ENCODE measurements around the gene FLT4. TPM values are rescaled to one million over a fixed set of nuclear protein-coding genes. Genes with fewer than 3 reads are reported as not detected.
"Not testable (repeated sequence)": the region's sequence is repeated elsewhere in the genome, so short reads cannot be mapped to it uniquely, and the experiment has no call there.

FLT4 gene
- polyA plus RNA-seq, 4 donors: 0.22 to 15.8 (median 3.0) TPM

GRCh38 chr5:180688330-180689070 lies 39.1 kb upstream of the FLT4 start:
- Histone ChIP-seq H3K4me1 (ENCODE audit: control insufficient read depth in 3 of 3, insufficient read depth in 2 of 3, low read depth in 1 of 3, low read length in 2 of 3) (no peaks in the 10 kb centered on the region), H3K4me3 (ENCODE audit: low read depth in 1 of 3, low read length in 3 of 3) (no peak overlapping the region), H3K27me3 (ENCODE audit: control insufficient read depth in 3 of 3, insufficient read depth in 3 of 3, low read length in 3 of 3) (peaks cover 0 to 11% (median 3%) of the 10 kb centered on the region in 3 donors), H3K9me3 (ENCODE audit: control insufficient read depth in 2 of 2, insufficient read depth in 1 of 2, low read depth in 1 of 2, low read length in 1 of 2) (no peaks in the 10 kb centered on the region), H3K36me3 (ENCODE audit: control insufficient read depth in 3 of 3, insufficient read depth in 2 of 3, low read depth in 1 of 3, low read length in 3 of 3) (no peaks in the 10 kb centered on the region), H3K27ac (ENCODE audit: low read depth in 1 of 3, low read length in 2 of 3) (no peak overlapping the region)
- FAIRE-seq (no peak), DNase-seq (no peak)
- 41 to 49% (median 44%) methylated on average over 8 of the region's 8 CpGs for WGBS, 3 donors

GRCh38 chr5:180686799-180687198 lies 37.4 kb upstream of the FLT4 start:
- H3K4me3 ChIP-seq (ENCODE audit: low read depth in 1 of 3, low read length in 3 of 3); H3K9me3 ChIP-seq (ENCODE audit: control insufficient read depth in 2 of 2, insufficient read depth in 1 of 2, low read depth in 1 of 2, low read length in 1 of 2); FAIRE-seq; H3K4me1 ChIP-seq (ENCODE audit: control insufficient read depth in 3 of 3, insufficient read depth in 2 of 3, low read depth in 1 of 3, low read length in 2 of 3); DNase-seq; H3K36me3 ChIP-seq (ENCODE audit: control insufficient read depth in 3 of 3, insufficient read depth in 2 of 3, low read depth in 1 of 3, low read length in 3 of 3); H3K27ac ChIP-seq (ENCODE audit: low read depth in 1 of 3, low read length in 2 of 3): not testable (repeated sequence)
- 62 to 75% (median 70%) methylated on average over 12 of the region's 12 CpGs for WGBS, 3 donors
- peaks cover 0 to 12% (median 0%) of the 10 kb centered on the region in 3 donors for H3K27me3 ChIP-seq (ENCODE audit: control insufficient read depth in 3 of 3, insufficient read depth in 3 of 3, low read length in 3 of 3)

- no peaks in the 10 kb centered on the region for H3K36me3 ChIP-seq (ENCODE audit: control insufficient read depth in 3 of 3, insufficient read depth in 2 of 3, low read depth in 1 of 3, low read length in 3 of 3)
- DNase-seq (no peak), FAIRE-seq (no peak)
- WGBS, 3 donors: 70 to 82% (median 76%) methylated on average over 15 of the region's 15 CpGs
- no peak overlapping the region for H3K4me3 ChIP-seq (ENCODE audit: low read depth in 1 of 3, low read length in 3 of 3)
- H3K9me3 ChIP-seq (ENCODE audit: control insufficient read depth in 2 of 2, insufficient read depth in 1 of 2, low read depth in 1 of 2, low read length in 1 of 2): peaks cover 0 to 4% of the 10 kb centered on the region in 2 donors
- no peaks in the 10 kb centered on the region for H3K4me1 ChIP-seq (ENCODE audit: control insufficient read depth in 3 of 3, insufficient read depth in 2 of 3, low read depth in 1 of 3, low read length in 2 of 3)
- peaks cover 0 to 10% (median 0%) of the 10 kb centered on the region in 3 donors for H3K27me3 ChIP-seq (ENCODE audit: control insufficient read depth in 3 of 3, insufficient read depth in 3 of 3, low read length in 3 of 3)
- no peak overlapping the region for H3K27ac ChIP-seq (ENCODE audit: low read depth in 1 of 3, low read length in 2 of 3)
Measured at GRCh38 chr5:180684623-180685161, 35.3 kb upstream of the FLT4 start.

GRCh38 chr5:180683220-180683922 lies 34.0 kb upstream of the FLT4 start:
- no peak for FAIRE-seq

DNA sequence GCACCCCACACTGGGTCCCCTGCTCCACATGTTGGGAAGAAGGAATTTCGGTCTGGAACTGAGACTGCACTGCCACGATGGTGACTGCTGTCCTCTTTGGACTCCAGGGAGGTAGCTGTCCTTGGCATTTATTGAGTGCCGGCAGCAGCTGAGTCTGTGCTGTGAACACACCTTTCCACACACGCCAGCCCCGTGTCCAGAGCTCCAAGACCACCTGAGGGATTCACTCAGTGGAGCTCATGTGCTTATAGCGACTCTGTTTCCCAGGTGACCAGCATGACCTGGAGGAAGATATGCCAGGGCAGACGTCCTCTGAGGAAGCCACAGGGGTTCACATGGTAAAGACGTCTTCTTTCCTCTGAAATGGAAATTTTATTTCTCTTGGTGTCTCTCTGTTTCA lies 33.2 kb upstream of the FLT4 start:
- Histone ChIP-seq H3K27ac (ENCODE audit: low read depth in 1 of 3, low read length in 2 of 3) (no peak overlapping the region), H3K36me3 (ENCODE audit: control insufficient read depth in 3 of 3, insufficient read depth in 2 of 3, low read depth in 1 of 3, low read length in 3 of 3) (no peaks in the 10 kb centered on the region), H3K4me3 (ENCODE audit: low read depth in 1 of 3, low read length in 3 of 3) (no peak overlapping the region), H3K27me3 (ENCODE audit: control insufficient read depth in 3 of 3, insufficient read depth in 3 of 3, low read length in 3 of 3) (peaks cover 0 to 9% (median 0%) of the 10 kb centered on the region in 3 donors), H3K9me3 (ENCODE audit: control insufficient read depth in 2 of 2, insufficient read depth in 1 of 2, low read depth in 1 of 2, low read length in 1 of 2) (peaks cover 0 to 4% of the 10 kb centered on the region in 2 donors), H3K4me1 (ENCODE audit: control insufficient read depth in 3 of 3, insufficient read depth in 2 of 3, low read depth in 1 of 3, low read length in 2 of 3) (no peaks in the 10 kb centered on the region)
- no peak for DNase-seq
- 54 to 76% (median 66%) methylated on average over 8 of the region's 8 CpGs for WGBS, 3 donors
- no peak for FAIRE-seq

More at GRCh38 chr5:180683220-180683922, 34.0 kb upstream of the FLT4 start:
- Histone ChIP-seq H3K4me1 (ENCODE audit: control insufficient read depth in 3 of 3, insufficient read depth in 2 of 3, low read depth in 1 of 3, low read length in 2 of 3) (no peaks in the 10 kb centered on the region), H3K36me3 (ENCODE audit: control insufficient read depth in 3 of 3, insufficient read depth in 2 of 3, low read depth in 1 of 3, low read length in 3 of 3) (no peaks in the 10 kb centered on the region), H3K4me3 (ENCODE audit: low read depth in 1 of 3, low read length in 3 of 3) (no peak overlapping the region), H3K9me3 (ENCODE audit: control insufficient read depth in 2 of 2, insufficient read depth in 1 of 2, low read depth in 1 of 2, low read length in 1 of 2) (peaks cover 0 to 4% of the 10 kb centered on the region in 2 donors), H3K27ac (ENCODE audit: low read depth in 1 of 3, low read length in 2 of 3) (no peak overlapping the region), H3K27me3 (ENCODE audit: control insufficient read depth in 3 of 3, insufficient read depth in 3 of 3, low read length in 3 of 3) (peaks cover 0 to 10% (median 0%) of the 10 kb centered on the region in 3 donors)
- no peak for DNase-seq
- WGBS, 3 donors: 70 to 76% (median 71%) methylated on average over 6 of the region's 6 CpGs

DNA sequence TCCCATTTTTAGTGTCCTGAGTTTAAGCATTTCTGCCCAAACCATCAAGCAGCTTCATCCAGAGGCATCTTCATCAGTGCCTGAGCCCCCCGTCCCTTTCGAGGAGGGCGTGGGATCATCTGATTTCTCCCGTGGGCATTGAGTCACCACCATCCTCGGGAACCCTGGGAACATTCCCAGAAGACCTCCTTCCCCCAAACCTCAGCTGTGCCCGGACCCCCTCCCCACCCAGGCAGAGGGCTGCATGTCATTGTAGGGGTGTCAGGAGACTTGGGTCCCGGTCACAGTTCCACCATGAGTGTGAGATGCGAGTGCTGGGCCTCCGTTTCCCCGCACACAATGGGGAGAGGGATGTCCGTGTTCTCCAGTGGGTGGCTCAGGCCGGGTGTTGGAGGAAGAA lies 32.6 kb upstream of the FLT4 start:
- WGBS, 3 donors: 74 to 86% (median 81%) methylated on average over 11 to 12 of the region's 12 CpGs
- FAIRE-seq; H3K27me3 ChIP-seq (ENCODE audit: control insufficient read depth in 3 of 3, insufficient read depth in 3 of 3, low read length in 3 of 3); H3K27ac ChIP-seq (ENCODE audit: low read depth in 1 of 3, low read length in 2 of 3); H3K4me1 ChIP-seq (ENCODE audit: control insufficient read depth in 3 of 3, insufficient read depth in 2 of 3, low read depth in 1 of 3, low read length in 2 of 3); H3K4me3 ChIP-seq (ENCODE audit: low read depth in 1 of 3, low read length in 3 of 3); H3K9me3 ChIP-seq (ENCODE audit: control insufficient read depth in 2 of 2, insufficient read depth in 1 of 2, low read depth in 1 of 2, low read length in 1 of 2); DNase-seq; H3K36me3 ChIP-seq (ENCODE audit: control insufficient read depth in 3 of 3, insufficient read depth in 2 of 3, low read depth in 1 of 3, low read length in 3 of 3): not testable (repeated sequence)

- H3K9me3 ChIP-seq (ENCODE audit: control insufficient read depth in 2 of 2, insufficient read depth in 1 of 2, low read depth in 1 of 2, low read length in 1 of 2); H3K4me3 ChIP-seq (ENCODE audit: low read depth in 1 of 3, low read length in 3 of 3); FAIRE-seq; H3K4me1 ChIP-seq (ENCODE audit: control insufficient read depth in 3 of 3, insufficient read depth in 2 of 3, low read depth in 1 of 3, low read length in 2 of 3); DNase-seq; H3K36me3 ChIP-seq (ENCODE audit: control insufficient read depth in 3 of 3, insufficient read depth in 2 of 3, low read depth in 1 of 3, low read length in 3 of 3); H3K27ac ChIP-seq (ENCODE audit: low read depth in 1 of 3, low read length in 2 of 3): not testable (repeated sequence)
- peaks cover 3 to 11% (median 6%) of the 10 kb centered on the region in 3 donors for H3K27me3 ChIP-seq (ENCODE audit: control insufficient read depth in 3 of 3, insufficient read depth in 3 of 3, low read length in 3 of 3)
- 87 to 92% (median 88%) methylated on average over 10 of the region's 10 CpGs for WGBS, 3 donors
Measured at GRCh38 chr5:180678319-180678718, 28.9 kb upstream of the FLT4 start.

DNA sequence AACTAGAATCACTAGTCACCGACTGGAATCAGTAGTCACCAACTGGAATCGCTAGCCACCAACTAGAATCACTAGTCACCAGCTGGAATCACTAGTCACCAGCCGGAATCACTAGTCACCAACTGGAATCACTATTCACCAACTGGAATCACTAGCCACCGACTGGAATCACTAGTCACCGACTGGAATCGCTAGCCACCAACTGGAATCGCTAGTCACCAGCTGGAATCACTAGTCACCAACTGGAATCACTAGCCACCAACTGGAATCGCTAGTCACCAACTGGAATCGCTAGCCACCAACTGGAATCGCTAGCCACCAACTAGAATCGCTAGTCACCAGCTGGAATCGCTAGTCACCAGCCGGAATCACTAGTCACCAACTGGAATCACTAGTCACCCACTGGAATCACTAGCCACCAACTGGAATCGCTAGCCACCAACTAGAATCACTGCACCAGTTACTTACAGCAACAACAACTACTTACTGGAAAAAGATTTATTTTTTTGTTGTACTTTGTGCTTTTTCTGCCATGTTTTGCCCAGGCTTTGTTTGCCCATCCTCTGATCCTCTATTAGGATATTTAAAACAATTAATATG lies 25.7 kb upstream of the FLT4 start:
- Histone ChIP-seq H3K4me3 (ENCODE audit: low read depth in 1 of 3, low read length in 3 of 3) (no peak overlapping the region), H3K36me3 (ENCODE audit: control insufficient read depth in 3 of 3, insufficient read depth in 2 of 3, low read depth in 1 of 3, low read length in 3 of 3) (no peaks in the 10 kb centered on the region), H3K27ac (ENCODE audit: low read depth in 1 of 3, low read length in 2 of 3) (no peak overlapping the region), H3K9me3 (ENCODE audit: control insufficient read depth in 2 of 2, insufficient read depth in 1 of 2, low read depth in 1 of 2, low read length in 1 of 2) (peaks cover 0 to 3% of the 10 kb centered on the region in 2 donors), H3K27me3 (ENCODE audit: control insufficient read depth in 3 of 3, insufficient read depth in 3 of 3, low read length in 3 of 3) (peaks cover 6 to 9% (median 7%) of the 10 kb centered on the region in 3 donors), H3K4me1 (ENCODE audit: control insufficient read depth in 3 of 3, insufficient read depth in 2 of 3, low read depth in 1 of 3, low read length in 2 of 3) (no peaks in the 10 kb centered on the region)
- 86 to 88% (median 87%) methylated on average over 14 of the region's 14 CpGs for WGBS, 3 donors
- DNase-seq (no peak), FAIRE-seq (no peak)

Measured in small intestine (tissue), 7 donors.